HepG2 (cell line): ENCODE results near the gene JOSD1. TPM values are rescaled to one million over a fixed set of nuclear protein-coding genes. Genes with fewer than 3 reads are reported as not detected.

ENCODE experiments used
- ATAD3A ChIP-seq: sonication (generic); formaldehyde crosslinking; IDR thresholded peaks from 2 replicates; pipeline ENCODE4 v1.4.0; 2020; ENCODE audit warnings: missing genetic modification reagents
- CREM ChIP-seq, 2 experiments: sonication (generic) in 1 of 2; formaldehyde crosslinking in 1 of 2; IDR thresholded peaks; 2 replicates each; pipeline versions ENCODE4 v1.4.0 to v1.6.1; 2016 to 2020; ENCODE audit warnings: antibody characterized with exemption in 1 of 2, mild to moderate bottlenecking in 1 of 2, missing genetic modification reagents in 1 of 2
- EEA1 ChIP-seq: sonication (generic); formaldehyde crosslinking; IDR thresholded peaks from 2 replicates; pipeline ENCODE4 v1.5.1; 2020; ENCODE audit warnings: mild to moderate bottlenecking, missing genetic modification reagents, borderline replicate concordance
- HMGA1 ChIP-seq: sonication (generic); formaldehyde crosslinking; conservative IDR thresholded peaks from 2 replicates; pipeline ENCODE4 v1.4.0; 2020; ENCODE audit warnings: missing genetic modification reagents
- HMGXB4 ChIP-seq, 2 experiments: sonication (generic) in 1 of 2; formaldehyde crosslinking in 1 of 2; IDR thresholded peaks; 2 replicates each; pipeline versions ENCODE4 v1.4.0 to v1.6.1; 2018 to 2020; ENCODE audit warnings: missing genetic modification reagents in 2 of 2, borderline replicate concordance in 1 of 2, low read depth in 1 of 2, mild to moderate bottlenecking in 1 of 2, missing biosample characterization in 1 of 2
- HOXD1 ChIP-seq: sonication (generic); formaldehyde crosslinking; IDR thresholded peaks from 2 replicates; pipeline ENCODE4 v1.5.0; 2020; ENCODE audit warnings: missing genetic modification reagents
- JARID2 ChIP-seq: sonication (generic); formaldehyde crosslinking; IDR thresholded peaks from 2 replicates; pipeline ENCODE4 v1.8.1; 2023; ENCODE audit warnings: missing genetic modification reagents, inconsistent platforms; ENCODE audit not compliant: insufficient replicate concordance
- MAFG ChIP-seq: sonication (generic); formaldehyde crosslinking; IDR thresholded peaks from 2 replicates; pipeline ENCODE4 v1.5.1; 2020; ENCODE audit warnings: mild to moderate bottlenecking, missing genetic modification reagents
- NFYC ChIP-seq: IDR thresholded peaks from 2 replicates; pipeline ENCODE4 v1.6.1; 2016; ENCODE audit warnings: missing genetic modification reagents, missing compliant biosample characterization
- PAF1 ChIP-seq: IDR thresholded peaks from 2 replicates; pipeline ENCODE4 v1.6.1; 2016; ENCODE audit warnings: missing genetic modification reagents, missing compliant biosample characterization
- PHF20 ChIP-seq: sonication (generic); formaldehyde crosslinking; IDR thresholded peaks from 2 replicates; pipeline ENCODE4 v1.5.0; 2020; ENCODE audit warnings: mild to moderate bottlenecking, missing genetic modification reagents
- POLR2AphosphoS5 ChIP-seq: IDR thresholded peaks from 2 replicates; pipeline ENCODE4 v1.6.1; 2012; ENCODE audit warnings: low read depth, low read length
- STAT6 ChIP-seq: sonication (generic); formaldehyde crosslinking; IDR thresholded peaks from 2 replicates; pipeline ENCODE4 v1.4.0; 2020; ENCODE audit warnings: missing genetic modification reagents, mild to moderate bottlenecking, borderline replicate concordance
- ZNF124 ChIP-seq: sonication (generic); formaldehyde crosslinking; IDR thresholded peaks from 2 replicates; pipeline ENCODE4 v1.4.0; 2020; ENCODE audit warnings: missing genetic modification reagents
- ZNF20 ChIP-seq: sonication (generic); formaldehyde crosslinking; IDR thresholded peaks from 2 replicates; pipeline ENCODE4 v1.4.0; 2020; ENCODE audit warnings: mild to moderate bottlenecking, moderate library complexity, missing genetic modification reagents
- ZNF230 ChIP-seq: sonication (generic); formaldehyde crosslinking; IDR thresholded peaks from 2 replicates; pipeline ENCODE4 v1.4.0; 2020; ENCODE audit warnings: mild to moderate bottlenecking, missing genetic modification reagents
- ZNF251 ChIP-seq: sonication (generic); formaldehyde crosslinking; IDR thresholded peaks from 2 replicates; pipeline ENCODE4 v1.9.0; 2021; ENCODE audit warnings: mild to moderate bottlenecking, missing genetic modification reagents
- ZNF547 ChIP-seq: sonication (generic); formaldehyde crosslinking; IDR thresholded peaks from 2 replicates; pipeline ENCODE4 v1.5.1; 2020; ENCODE audit warnings: mild to moderate bottlenecking, missing genetic modification reagents
- ZNF770 ChIP-seq: sonication (generic); formaldehyde crosslinking; IDR thresholded peaks from 2 replicates; pipeline ENCODE4 v1.5.0; 2020; ENCODE audit warnings: mild to moderate bottlenecking, missing genetic modification reagents
- ZNF790 ChIP-seq: sonication (generic); formaldehyde crosslinking; IDR thresholded peaks from 2 replicates; pipeline ENCODE4 v1.8.0; 2022; ENCODE audit warnings: missing genetic modification reagents, mild to moderate bottlenecking, borderline replicate concordance
- ZSCAN5A ChIP-seq: sonication (generic); formaldehyde crosslinking; IDR thresholded peaks from 2 replicates; pipeline ENCODE4 v1.8.0; 2022; ENCODE audit warnings: mild to moderate bottlenecking, missing genetic modification reagents, borderline replicate concordance
- polyA plus RNA-seq, 8 experiments: library from polyadenylated mRNA; depleted of rRNA in 3 of 8; stranded (reverse) in 7 of 8; unstranded in 1 of 8; fragments of >200 nt; fragmentation: Illumina TruSeq in 4 of 8; extraction: Trizol in 4 of 8; gene quantifications; 2 replicates each; pipeline versions ENCODE4 v1.2.1 to v1.2.3, GENCODE V29; 2011 to 2016; ENCODE audit warnings: low read depth in 4 of 8, missing spikeins in 1 of 8, mixed read lengths in 1 of 8; ENCODE audit not compliant: insufficient read depth in 1 of 8
- total RNA-seq, 5 experiments: library from RNA; depleted of rRNA; stranded (reverse); fragments of >200 nt; fragmentation: Illumina TruSeq; extraction: Trizol; gene quantifications; 2 replicates each; pipeline ENCODE4 v1.2.3, GENCODE V29; 2016; ENCODE audit warnings: low read depth in 1 of 5

Gene JOSD1
- total and polyA plus RNA-seq, 2 of the 13 experiments (the other 11 are each of a cell fraction or from before 2014, with no cell fraction given): 31.7 to 38.4 TPM

- TF ChIP-seq ZSCAN5A (CRISPR knock-in tag) (no peak), JARID2 (no peak), ZNF790 (peak; percentile 47; the same call in 1 of the 2 replicates), ZNF124 (peak; percentile 33; the same call in 1 of the 2 replicates), PHF20 (CRISPR knock-in tag) (peak; percentile 70), HMGXB4 (CRISPR knock-in tag; IDR thresholded peaks at IDR 0.05; ENCODE audit: borderline replicate concordance in 1 of 2, low read depth in 1 of 2) (peak; percentile 77 to 90), ZNF230 (CRISPR knock-in tag) (peak; percentile 64; the same call in 1 of the 2 replicates), CREM (IDR thresholded peaks at IDR 0.05) (peak; percentile 87), CREM (CRISPR knock-in tag; IDR thresholded peaks at IDR 0.05) (peak; percentile 87), HOXD1 (CRISPR knock-in tag) (peak; percentile 52), POLR2AphosphoS5 (peak; percentile 73; the same call in 1 of the 2 replicates), ZNF770 (CRISPR knock-in tag) (no peak), MAFG (CRISPR knock-in tag) (no peak), PAF1 (CRISPR knock-in tag) (no peak), HMGA1 (CRISPR knock-in tag) (no peak), ZNF251 (CRISPR knock-in tag) (no peak), STAT6 (CRISPR knock-in tag) (no peak), ATAD3A (no peak), NFYC (CRISPR knock-in tag) (no peak), EEA1 (CRISPR knock-in tag) (0 out of 2 replicates have a peak, but pooled peaks have one; percentile 27), ZNF20 (CRISPR knock-in tag) (no peak), ZNF547 (CRISPR knock-in tag) (peak; percentile 62; the same call in 1 of the 2 replicates)
These were observed at the start of gene JOSD1 (continued) for GRCh38 chr22:38700789-38701628.
